ENCODE measurements around the gene PHF5A.
"Not testable (repeated sequence)": the region's sequence is repeated elsewhere in the genome, so short reads cannot be mapped to it uniquely, and the experiment has no call there.

The PHF5A gene

GRCh38 chr22:41446639-41447434 is 21.7 kb downstream of the PHF5A start, which contains the start of gene TOB2:
TSS of gene TOB2 (minus strand) at chr22:41446801. CDS start at chr22:41437345, 9,456 bp downstream.
- peak; percentile 79 for DNase-seq (ENCODE audit: low read depth)

GRCh38 chr22:41446057-41446501 is 22.4 kb downstream of the PHF5A start:
- DNase-seq (ENCODE audit: low read depth), result no peak

- peak; percentile 9 for DNase-seq (ENCODE audit: low read depth)
Measured at GRCh38 chr22:41445129-41446056, 23.1 kb downstream of the PHF5A start.

- DNase-seq (ENCODE audit: low read depth), result peak; percentile 78
Measured at GRCh38 chr22:41444360-41445128, 23.9 kb downstream of the PHF5A start.

GRCh38 chr22:41442240-41442792 is 26.2 kb downstream of the PHF5A start:
- no peak for DNase-seq (ENCODE audit: low read depth)

- not testable (repeated sequence) for DNase-seq (ENCODE audit: low read depth)
Measured at GRCh38 chr22:41440511-41440910, 28.0 kb downstream of the PHF5A start.

GRCh38 chr22:41437198-41437597 is 31.3 kb downstream of the PHF5A start:
- no peak for DNase-seq (ENCODE audit: low read depth)

- DNase-seq (ENCODE audit: low read depth), result no peak
Measured at GRCh38 chr22:41436322-41437113, 32.0 kb downstream of the PHF5A start.

GRCh38 chr22:41435560-41435959 is 32.9 kb downstream of the PHF5A start:
- DNase-seq (ENCODE audit: low read depth), result no peak

- not testable (repeated sequence) for DNase-seq (ENCODE audit: low read depth)
Measured at GRCh38 chr22:41434361-41435003, 34.0 kb downstream of the PHF5A start.

- DNase-seq (ENCODE audit: low read depth), result not testable (repeated sequence)
Measured at GRCh38 chr22:41433480-41433879, 35.0 kb downstream of the PHF5A start.

GRCh38 chr22:41431656-41432055 is 36.8 kb downstream of the PHF5A start:
- no peak for DNase-seq (ENCODE audit: low read depth)

GRCh38 chr22:41429951-41430332 is 38.5 kb downstream of the PHF5A start:
- DNase-seq (ENCODE audit: low read depth), result no peak

GRCh38 chr22:41429232-41429950 is 39.1 kb downstream of the PHF5A start:
- no peak for DNase-seq (ENCODE audit: low read depth)

GRCh38 chr22:41425660-41426365 is 42.7 kb downstream of the PHF5A start:
- DNase-seq (ENCODE audit: low read depth), result no peak

GRCh38 chr22:41418717-41419116 is 49.8 kb downstream of the PHF5A start:
- no peak for DNase-seq (ENCODE audit: low read depth)

- DNase-seq (ENCODE audit: low read depth), result peak; percentile 19
Measured at GRCh38 chr22:41417622-41418390, 50.7 kb downstream of the PHF5A start.

GRCh38 chr22:41415554-41415953 is 52.9 kb downstream of the PHF5A start:
- DNase-seq (ENCODE audit: low read depth), result no peak
